ENCODE data around the gene FOXJ3.

The FOXJ3 gene

GRCh38 chr1:42189931-42190853 is 144.8 kb downstream of the FOXJ3 start:
- DNase-seq (ENCODE audit: low read depth, low spot score): no peak

DNA sequence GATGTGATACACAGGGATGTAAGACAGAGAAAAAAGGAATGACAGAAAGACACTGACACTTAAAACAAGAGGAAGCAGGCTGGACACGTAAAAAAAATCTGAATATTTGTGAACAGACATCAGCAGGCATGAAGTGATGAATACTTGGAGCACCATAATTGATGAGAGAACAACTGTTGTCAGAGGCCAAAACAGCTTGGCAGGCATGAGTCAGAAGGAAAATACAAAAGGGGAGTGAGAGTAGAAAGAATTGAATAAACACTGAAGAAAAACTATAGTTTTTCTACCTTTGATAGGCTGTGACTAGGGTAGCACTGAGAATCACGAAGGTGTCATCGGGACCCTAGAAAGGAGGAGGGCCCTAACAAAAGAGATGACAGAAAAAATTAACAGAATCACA is 148.9 kb downstream of the FOXJ3 start:
- no peak for DNase-seq (ENCODE audit: low read depth, low spot score)

DNA sequence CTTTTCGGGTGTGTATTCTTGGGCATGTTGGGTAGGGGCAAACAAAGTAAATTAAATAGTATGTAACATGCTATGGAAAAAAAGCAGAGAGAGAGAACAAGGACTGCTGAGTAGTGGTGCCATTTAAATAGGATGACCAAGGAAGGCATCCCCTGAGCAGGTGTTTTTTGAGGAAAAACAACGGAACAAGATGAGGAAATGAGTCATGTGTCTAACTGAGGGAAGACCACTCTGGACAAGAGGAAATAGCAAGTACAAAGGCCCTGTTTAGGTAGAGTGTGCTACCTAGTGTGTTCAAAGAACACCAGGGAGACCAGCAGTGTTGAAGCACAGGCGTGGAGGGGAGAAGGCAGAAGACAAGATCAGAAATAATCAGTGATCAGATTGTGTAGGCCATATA is 150.4 kb downstream of the FOXJ3 start:
- DNase-seq (ENCODE audit: low read depth, low spot score): no peak

DNA sequence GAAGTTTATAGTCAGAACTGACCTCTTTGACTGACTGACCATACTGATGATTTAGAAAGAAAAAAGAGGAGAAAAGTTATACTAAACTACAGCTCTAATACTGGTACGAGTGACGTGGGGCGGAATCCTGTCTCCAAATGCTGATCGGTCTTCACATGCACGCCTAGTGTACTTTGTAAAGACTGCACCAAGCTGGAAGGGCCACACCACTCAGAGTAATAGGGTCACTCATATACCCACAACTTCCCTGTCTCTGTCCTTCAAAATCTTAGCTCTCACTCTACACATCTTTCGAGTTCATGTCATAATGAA is 151.1 kb downstream of the FOXJ3 start:
- DNase-seq (ENCODE audit: low read depth, low spot score): no peak

- DNase-seq (ENCODE audit: low read depth, low spot score): no peak
Measured at GRCh38 chr1:42183210-42183956, 151.7 kb downstream of the FOXJ3 start.

- DNase-seq (ENCODE audit: low read depth, low spot score): no peak
Measured at GRCh38 chr1:42181687-42182086, 153.3 kb downstream of the FOXJ3 start.

DNA sequence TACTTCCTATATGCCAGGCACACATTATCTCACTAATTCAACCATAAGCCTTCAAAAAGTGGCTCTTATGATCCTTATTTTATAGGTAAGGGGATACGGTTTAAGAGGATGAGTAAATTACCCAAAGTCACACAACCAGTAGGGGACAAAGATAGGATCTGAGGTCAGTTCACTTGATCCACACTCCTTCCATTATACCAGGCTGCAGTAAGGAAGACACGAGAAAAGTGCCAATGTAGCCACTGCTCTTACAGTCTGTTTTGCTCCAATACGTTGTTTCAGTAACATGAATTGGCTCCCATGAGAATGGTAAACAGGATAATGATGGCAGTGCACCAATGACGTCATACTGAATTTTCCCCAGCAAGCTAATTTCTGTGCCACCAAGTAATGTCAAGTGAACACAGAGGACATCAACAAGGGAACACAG is 155.1 kb downstream of the FOXJ3 start:
- no peak for DNase-seq (ENCODE audit: low read depth, low spot score)

- DNase-seq (ENCODE audit: low read depth, low spot score): no peak
Measured at GRCh38 chr1:42179275-42179674, 155.8 kb downstream of the FOXJ3 start.

GRCh38 chr1:42178249-42178648 is 156.8 kb downstream of the FOXJ3 start:
- no peak for DNase-seq (ENCODE audit: low read depth, low spot score)

- DNase-seq (ENCODE audit: low read depth, low spot score): no peak
Measured at GRCh38 chr1:42177541-42177981, 157.5 kb downstream of the FOXJ3 start.

DNA sequence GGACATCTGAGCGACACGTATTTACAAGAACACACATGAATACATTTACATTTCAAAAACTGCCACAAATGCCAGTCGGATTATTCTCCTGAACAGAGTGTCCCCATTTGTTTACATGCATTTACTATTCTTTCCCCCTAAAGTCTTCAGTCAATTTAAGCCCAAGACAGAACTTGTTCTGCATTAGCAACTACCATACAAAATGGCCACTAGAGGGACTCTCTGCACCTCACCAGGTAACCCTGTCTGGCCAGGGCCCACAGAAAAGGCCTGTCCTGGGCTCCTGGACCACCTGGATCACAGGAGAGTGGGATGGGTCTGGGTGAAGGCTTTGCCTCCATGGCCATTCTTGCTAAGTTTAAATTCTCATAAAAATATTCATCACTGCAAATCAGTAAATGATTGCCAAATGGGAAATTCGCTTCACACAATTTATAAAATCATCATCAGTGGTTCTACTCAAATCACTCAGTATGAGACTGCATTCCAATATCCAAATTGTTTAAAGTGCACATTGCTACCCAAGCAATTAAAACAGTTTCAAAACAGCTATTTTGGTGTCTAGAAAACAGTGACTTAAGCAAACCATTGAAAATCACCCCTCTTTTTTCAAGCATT is 158.0 kb downstream of the FOXJ3 start:
- DNase-seq (ENCODE audit: low read depth, low spot score): no peak

GRCh38 chr1:42175314-42176054 is 159.6 kb downstream of the FOXJ3 start:
- no peak for DNase-seq (ENCODE audit: low read depth, low spot score)

DNA sequence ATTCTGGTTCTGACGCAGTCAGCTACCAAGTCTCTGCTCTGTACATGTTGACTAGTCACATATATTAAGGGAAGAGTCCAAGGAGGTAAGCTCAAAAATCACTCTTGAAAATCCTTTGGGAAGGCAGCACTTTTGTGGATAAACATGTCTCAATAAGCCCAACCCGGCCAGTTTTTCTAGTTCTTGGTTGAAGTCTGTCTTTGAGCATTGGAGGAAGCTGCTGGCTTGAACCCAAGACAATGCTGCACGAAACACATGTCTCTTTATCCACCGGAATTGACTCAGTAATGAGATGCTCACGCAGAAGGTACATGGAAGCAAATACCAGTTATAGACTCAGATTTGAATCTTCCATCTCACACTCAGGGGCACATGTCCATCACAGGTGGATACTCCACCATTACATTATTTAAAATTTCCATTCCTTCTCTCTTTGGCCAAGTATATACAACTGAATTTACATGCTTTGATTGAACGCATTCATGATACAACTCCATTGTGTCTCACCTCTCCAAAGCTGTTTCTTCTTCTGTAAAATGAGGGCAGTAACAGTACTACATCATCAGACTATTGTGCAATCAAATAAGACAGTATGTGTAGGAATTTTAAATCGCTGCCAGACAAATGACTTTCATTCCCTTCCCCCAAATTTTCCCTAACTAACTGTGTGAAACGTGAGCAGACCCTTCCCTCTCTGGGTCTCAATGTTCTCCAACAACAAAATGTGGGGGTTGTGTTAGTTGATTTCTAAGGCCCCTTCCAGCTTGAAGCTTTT is 160.9 kb downstream of the FOXJ3 start:
- DNase-seq (ENCODE audit: low read depth, low spot score): no peak

DNA sequence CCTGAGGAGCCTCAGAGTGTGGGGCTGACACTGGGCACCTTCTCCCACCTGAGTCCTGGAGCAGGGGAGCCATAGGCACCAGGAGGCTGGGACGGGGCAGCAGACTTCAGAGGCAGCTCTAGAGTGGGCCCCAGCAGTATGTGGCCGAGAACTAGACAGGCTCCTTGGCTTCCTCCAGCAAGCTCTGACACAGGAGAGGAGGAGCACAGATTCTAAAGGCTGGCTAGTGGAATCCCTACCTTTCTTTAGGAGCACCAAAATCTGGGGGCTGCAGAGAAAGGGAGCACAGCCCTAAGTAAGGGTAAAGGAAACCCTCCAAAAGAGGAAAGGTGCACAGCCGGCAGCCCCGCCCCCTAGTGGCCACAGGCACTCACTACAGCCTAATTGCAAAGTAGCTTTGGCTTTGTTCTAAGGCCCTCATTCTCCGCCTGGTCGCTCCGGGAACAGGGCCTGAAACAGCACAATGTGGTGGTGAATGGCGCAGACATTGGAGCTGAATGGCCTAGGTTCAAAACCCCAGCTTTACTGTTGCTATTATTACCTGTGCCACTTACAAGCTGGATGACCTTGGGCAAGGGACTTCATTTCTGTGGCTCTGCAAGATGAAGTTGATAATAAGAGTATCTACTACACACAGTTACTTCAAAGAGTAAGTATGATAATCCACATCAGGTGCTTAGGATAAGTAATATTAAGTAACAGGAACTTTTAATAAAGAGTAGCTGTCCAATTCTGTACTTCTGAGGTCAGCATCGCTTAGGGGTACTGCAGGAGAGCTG is 161.7 kb downstream of the FOXJ3 start:
- peak; percentile 48 for DNase-seq (ENCODE audit: low read depth, low spot score)

GRCh38 chr1:42172381-42173133 is 162.5 kb downstream of the FOXJ3 start:
- DNase-seq (ENCODE audit: low read depth, low spot score): no peak

- DNase-seq (ENCODE audit: low read depth, low spot score): no peak
Measured at GRCh38 chr1:42171679-42172266, 163.3 kb downstream of the FOXJ3 start.

DNA sequence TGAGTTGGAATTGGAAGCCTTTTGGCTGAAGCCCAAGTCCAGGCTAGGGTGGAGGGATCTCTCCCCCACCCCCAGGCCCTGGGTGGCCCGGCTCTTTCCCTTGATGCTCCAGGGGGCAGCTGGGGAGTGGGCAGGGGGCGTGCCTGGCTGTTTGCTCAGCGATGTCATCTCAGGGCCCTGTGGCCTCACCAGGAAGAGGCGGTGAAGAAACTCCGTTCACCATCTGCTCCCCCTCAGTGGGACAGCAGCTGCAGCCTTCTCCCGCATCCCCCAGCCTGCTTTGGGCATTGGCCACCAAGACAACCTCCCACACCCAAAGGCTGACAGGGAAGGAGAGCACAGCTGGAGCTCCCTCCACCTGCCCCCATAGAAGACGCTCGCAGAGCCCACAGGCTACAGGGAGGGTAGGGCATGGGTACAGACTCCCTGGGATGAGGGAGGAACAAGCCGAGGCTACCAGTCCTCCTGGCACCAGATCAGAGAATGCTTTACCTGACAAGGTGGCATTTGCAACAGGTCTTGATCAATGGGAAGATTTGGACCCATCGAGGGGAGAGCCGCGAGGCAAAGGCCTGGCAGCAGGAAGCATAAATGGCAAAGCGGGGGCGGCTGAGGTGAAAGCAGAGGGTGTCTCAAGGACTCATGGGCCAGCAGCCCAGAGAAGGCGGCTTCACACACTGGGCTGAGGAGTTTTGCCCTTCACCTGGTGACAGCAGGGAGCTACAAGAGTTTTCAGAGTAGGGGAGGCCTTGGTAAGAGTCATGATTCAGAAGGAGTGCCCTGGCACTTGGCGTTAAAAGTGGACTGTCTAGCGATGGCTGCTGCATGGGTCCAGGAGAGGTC is 164.0 kb downstream of the FOXJ3 start:
- DNase-seq (ENCODE audit: low read depth, low spot score): no peak

DNA sequence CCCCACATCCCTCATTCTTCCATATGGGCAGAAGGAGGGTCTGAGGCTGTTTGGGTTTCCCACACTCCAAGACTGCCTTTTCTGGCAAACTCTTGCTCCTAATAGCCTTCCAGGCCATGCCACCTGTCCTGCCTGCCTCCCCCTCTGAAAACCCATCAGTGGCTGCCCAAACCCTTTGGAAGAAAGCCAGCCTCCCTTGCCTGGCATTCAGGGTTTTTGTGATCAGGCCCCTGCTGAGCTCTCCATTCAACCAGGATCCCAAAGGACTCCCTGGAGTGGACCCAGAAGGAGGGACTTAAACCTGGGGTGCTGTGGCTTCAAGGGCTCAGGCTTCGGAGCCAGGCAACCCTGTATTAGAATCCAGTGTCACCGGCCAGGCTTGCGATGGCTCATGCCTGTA is 166.3 kb downstream of the FOXJ3 start:
- no peak for DNase-seq (ENCODE audit: low read depth, low spot score)
